OCI-LY7 (cell line): ENCODE measurements around the gene SCCPDH.

ENCODE experiments used
- EZH2phosphoT487 ChIP-seq: fragments of 200-600 bp; sonication (generic); IDR thresholded peaks from 2 replicates; pipeline ENCODE4 v1.6.1; 2018; ENCODE audit warnings: low read depth, borderline replicate concordance, mild to moderate bottlenecking, mixed run types, antibody characterized with exemption, low read length, moderate library complexity, mixed read lengths
- TF ChIP-seq, protein P1 (sequence below): fragments of 200-600 bp; sonication (generic); conservative IDR thresholded peaks from 2 replicates; pipeline ENCODE4 v1.5.1; 2014; ENCODE audit warnings: mild to moderate bottlenecking, antibody characterized with exemption, low read length, moderate library complexity, mixed read lengths

DNA sequence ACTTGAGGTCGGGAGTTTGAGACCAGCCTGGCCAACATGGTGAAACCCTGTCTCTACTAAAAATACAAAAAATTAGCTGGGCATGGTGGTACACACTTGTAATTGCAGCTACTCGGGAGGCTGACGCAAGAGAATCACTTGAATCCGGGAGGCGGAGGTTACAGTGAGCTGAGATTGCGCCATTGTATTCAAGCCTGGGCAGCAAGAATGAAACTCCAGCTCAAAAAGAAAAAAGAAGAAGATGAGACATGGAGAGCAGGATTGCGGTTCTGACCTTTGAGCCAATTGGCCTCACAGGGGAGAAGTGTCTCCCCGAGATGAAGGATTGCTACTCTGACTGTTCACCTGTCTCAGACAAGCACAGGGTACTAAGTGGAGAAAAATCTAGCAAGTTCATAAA, 6.6 kb downstream of the SCCPDH start:
- TF ChIP-seq, protein P1, sequence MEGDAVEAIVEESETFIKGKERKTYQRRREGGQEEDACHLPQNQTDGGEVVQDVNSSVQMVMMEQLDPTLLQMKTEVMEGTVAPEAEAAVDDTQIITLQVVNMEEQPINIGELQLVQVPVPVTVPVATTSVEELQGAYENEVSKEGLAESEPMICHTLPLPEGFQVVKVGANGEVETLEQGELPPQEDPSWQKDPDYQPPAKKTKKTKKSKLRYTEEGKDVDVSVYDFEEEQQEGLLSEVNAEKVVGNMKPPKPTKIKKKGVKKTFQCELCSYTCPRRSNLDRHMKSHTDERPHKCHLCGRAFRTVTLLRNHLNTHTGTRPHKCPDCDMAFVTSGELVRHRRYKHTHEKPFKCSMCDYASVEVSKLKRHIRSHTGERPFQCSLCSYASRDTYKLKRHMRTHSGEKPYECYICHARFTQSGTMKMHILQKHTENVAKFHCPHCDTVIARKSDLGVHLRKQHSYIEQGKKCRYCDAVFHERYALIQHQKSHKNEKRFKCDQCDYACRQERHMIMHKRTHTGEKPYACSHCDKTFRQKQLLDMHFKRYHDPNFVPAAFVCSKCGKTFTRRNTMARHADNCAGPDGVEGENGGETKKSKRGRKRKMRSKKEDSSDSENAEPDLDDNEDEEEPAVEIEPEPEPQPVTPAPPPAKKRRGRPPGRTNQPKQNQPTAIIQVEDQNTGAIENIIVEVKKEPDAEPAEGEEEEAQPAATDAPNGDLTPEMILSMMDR = no peak
- no peak for TF ChIP-seq EZH2phosphoT487
